Right atrium auricular region (tissue), 2 donors: ENCODE data around the gene C4orf33. TPM values are rescaled to one million over a fixed set of nuclear protein-coding genes. Genes with fewer than 3 reads are reported as not detected.
"Not testable (repeated sequence)": the region's sequence is repeated elsewhere in the genome, so short reads cannot be mapped to it uniquely, and the experiment has no call there.

Source experiments
- DNase-seq: peaks from one replicate; pipeline ENCODE4 v3.0.0-alpha.2; 2019; ENCODE audit warnings: low spot score
- H3K27ac ChIP-seq, 2 donors: fragments of 200-600 bp; sonication (generic); 1 replicate in 1 of 2; 2 replicates in 1 of 2; pipeline ENCODE4 v1.5.1; 2016 to 2019
- H3K27me3 ChIP-seq, 2 donors: fragments of 200-600 bp; sonication (generic); one replicate each; pipeline versions ENCODE4 v1.5.1 to v1.6.0; 2017 to 2019
- H3K36me3 ChIP-seq: fragments of 200-600 bp; sonication (generic); one replicate; pipeline ENCODE4 v1.5.1; 2016
- H3K4me1 ChIP-seq, 2 donors: fragments of 200-600 bp; sonication (generic); one replicate each; pipeline versions ENCODE4 v1.5.1 to v1.6.0; 2017 to 2019
- H3K4me3 ChIP-seq, 2 donors: fragments of 200-600 bp; sonication (generic); 1 replicate in 1 of 2; 2 replicates in 1 of 2; pipeline ENCODE4 v1.5.1; 2017 to 2019; ENCODE audit warnings: mild to moderate bottlenecking in 1 of 2, moderate library complexity in 1 of 2
- H3K9me3 ChIP-seq, 2 donors: fragments of 200-600 bp; sonication (generic); one replicate each; pipeline ENCODE4 v1.5.1; 2019
- total RNA-seq, 2 donors: library from RNA; depleted of rRNA; stranded (reverse); fragments of >200 nt; gene quantifications; one replicate each; pipeline ENCODE4 v1.1.0, GENCODE V29; 2016
- TF ChIP-seq, protein P1 (sequence below), 2 donors: fragments of 200-600 bp; sonication (generic); IDR thresholded peaks; one replicate each; pipeline ENCODE4 v1.5.1; 2019; ENCODE audit warnings: antibody characterized with exemption in 2 of 2

The C4orf33 gene
- total RNA-seq: 1 to 10 TPM; 3.5 to 6.8 TPM

DNA sequence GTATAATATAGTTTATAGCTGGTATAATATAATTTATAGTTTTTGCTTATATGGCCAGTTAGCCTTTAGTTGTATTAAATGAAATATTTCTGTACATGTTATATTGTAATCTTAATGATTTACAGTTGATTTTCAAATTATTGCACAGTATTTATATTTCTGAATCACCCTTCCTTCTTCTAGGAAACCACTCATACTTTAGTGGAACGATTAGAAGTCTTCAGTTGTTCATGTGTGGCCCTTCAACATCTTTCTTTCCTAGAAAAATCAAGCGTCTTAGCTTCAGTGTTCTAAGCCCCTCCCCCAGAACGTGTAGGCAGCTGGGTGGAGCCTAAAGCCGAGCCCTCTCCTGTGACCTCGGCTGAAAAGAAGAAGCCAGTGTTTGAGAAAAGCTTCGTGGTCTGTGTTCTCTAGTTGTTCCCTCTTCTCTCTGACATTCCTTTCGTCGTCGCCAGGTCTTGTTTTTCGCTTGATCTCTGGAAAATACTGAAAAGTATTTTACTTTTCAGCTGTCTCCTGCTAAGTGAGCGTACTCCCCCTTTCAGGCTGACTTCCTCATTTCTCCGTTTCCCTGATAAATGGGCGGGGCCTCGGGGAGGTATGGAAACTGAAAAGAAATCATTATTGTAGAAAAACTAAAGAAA lies at the start of gene C4orf33:
Gene C4orf33, plus strand, starts transcription at position 342 of the 644 bp plus-strand sequence. CDS start 6,459 bp downstream, outside the sequence.
- Histone ChIP-seq H3K4me3 (peak within 1 kb of the TSS; percentile 53 to 63), H3K36me3 (no peaks in the 10 kb centered on the region), H3K27me3 (no peaks in the 10 kb centered on the region), H3K27ac (peak within 1 kb of the TSS; percentile 85 to 89), H3K9me3 (no peaks in the 10 kb centered on the region), H3K4me1 (peaks cover 0 to 35% of the 10 kb centered on the region in 2 donors)
- TF ChIP-seq, protein P1, sequence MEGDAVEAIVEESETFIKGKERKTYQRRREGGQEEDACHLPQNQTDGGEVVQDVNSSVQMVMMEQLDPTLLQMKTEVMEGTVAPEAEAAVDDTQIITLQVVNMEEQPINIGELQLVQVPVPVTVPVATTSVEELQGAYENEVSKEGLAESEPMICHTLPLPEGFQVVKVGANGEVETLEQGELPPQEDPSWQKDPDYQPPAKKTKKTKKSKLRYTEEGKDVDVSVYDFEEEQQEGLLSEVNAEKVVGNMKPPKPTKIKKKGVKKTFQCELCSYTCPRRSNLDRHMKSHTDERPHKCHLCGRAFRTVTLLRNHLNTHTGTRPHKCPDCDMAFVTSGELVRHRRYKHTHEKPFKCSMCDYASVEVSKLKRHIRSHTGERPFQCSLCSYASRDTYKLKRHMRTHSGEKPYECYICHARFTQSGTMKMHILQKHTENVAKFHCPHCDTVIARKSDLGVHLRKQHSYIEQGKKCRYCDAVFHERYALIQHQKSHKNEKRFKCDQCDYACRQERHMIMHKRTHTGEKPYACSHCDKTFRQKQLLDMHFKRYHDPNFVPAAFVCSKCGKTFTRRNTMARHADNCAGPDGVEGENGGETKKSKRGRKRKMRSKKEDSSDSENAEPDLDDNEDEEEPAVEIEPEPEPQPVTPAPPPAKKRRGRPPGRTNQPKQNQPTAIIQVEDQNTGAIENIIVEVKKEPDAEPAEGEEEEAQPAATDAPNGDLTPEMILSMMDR (IDR thresholded peaks at IDR 0.05): no peak
- peak; percentile 66 for DNase-seq

GRCh38 chr4:129059028-129059427 lies 36.9 kb upstream of the C4orf33 start:
- no peaks in the 10 kb centered on the region for H3K4me1 ChIP-seq
- no peak overlapping the region for H3K4me3 ChIP-seq
- no peak for DNase-seq
- TF ChIP-seq, protein P1 (IDR thresholded peaks at IDR 0.05): no peak
- no peak overlapping the region for H3K27ac ChIP-seq
- no peaks in the 10 kb centered on the region for H3K27me3 ChIP-seq
- H3K9me3 ChIP-seq: peaks cover 5 to 93% of the 10 kb centered on the region in 2 donors
- peaks cover 6% of the 10 kb centered on the region for H3K36me3 ChIP-seq

- TF ChIP-seq, protein P1 (IDR thresholded peaks at IDR 0.05): no peak
- Histone ChIP-seq H3K4me1 (no peaks in the 10 kb centered on the region), H3K9me3 (peaks cover 5 to 70% of the 10 kb centered on the region in 2 donors), H3K4me3 (no peak overlapping the region), H3K27me3 (no peaks in the 10 kb centered on the region), H3K27ac (no peak overlapping the region), H3K36me3 (peaks cover 6% of the 10 kb centered on the region)
- DNase-seq: no peak
Observed at GRCh38 chr4:129062580-129062979, 33.4 kb upstream of the C4orf33 start.

- H3K4me3 ChIP-seq: no peak overlapping the region
- no peak for DNase-seq
- peaks cover 5 to 63% of the 10 kb centered on the region in 2 donors for H3K9me3 ChIP-seq
- no peaks in the 10 kb centered on the region for H3K4me1 ChIP-seq
- no peaks in the 10 kb centered on the region for H3K27me3 ChIP-seq
- TF ChIP-seq, protein P1 (IDR thresholded peaks at IDR 0.05): no peak
- no peak overlapping the region for H3K27ac ChIP-seq
- peaks cover 6% of the 10 kb centered on the region for H3K36me3 ChIP-seq
Observed at GRCh38 chr4:129063640-129064039, 32.3 kb upstream of the C4orf33 start.

DNA sequence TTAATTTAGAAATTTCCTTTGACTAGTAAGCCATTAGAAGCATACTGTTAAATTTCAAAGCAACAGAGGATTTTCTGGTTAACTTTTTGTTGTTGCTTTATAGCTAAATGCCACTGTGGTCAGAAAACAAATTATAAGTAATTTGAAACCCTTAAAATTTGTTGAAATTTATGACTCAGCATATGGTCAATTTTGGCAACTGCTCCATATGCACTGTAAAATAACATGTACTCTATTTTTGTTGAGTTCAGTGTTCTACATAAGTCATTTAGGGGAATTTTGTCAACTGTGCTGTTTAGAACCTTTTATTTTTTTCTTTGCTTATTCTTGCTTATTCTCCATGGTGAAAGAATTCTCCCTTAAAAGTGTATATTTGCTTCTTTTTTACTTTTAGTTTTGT lies 31.2 kb upstream of the C4orf33 start:
- no peaks in the 10 kb centered on the region for H3K27me3 ChIP-seq
- no peak overlapping the region for H3K27ac ChIP-seq
- DNase-seq: no peak
- peaks cover 5 to 54% of the 10 kb centered on the region in 2 donors for H3K9me3 ChIP-seq
- peaks cover 6% of the 10 kb centered on the region for H3K36me3 ChIP-seq
- TF ChIP-seq, protein P1 (IDR thresholded peaks at IDR 0.05): no peak
- H3K4me1 ChIP-seq: no peaks in the 10 kb centered on the region
- H3K4me3 ChIP-seq: no peak overlapping the region

- DNase-seq, H3K4me3 ChIP-seq, H3K27me3 ChIP-seq, H3K4me1 ChIP-seq, H3K36me3 ChIP-seq, H3K27ac ChIP-seq, H3K9me3 ChIP-seq: not testable (repeated sequence)
Observed at GRCh38 chr4:129069537-129069936, 26.4 kb upstream of the C4orf33 start.
